PC-9 (cell line): Measurements from ENCODE around the gene KDM4E.

Experiments
- EZH2 ChIP-seq: fragments of 200-600 bp; sonication (generic); IDR thresholded peaks from 2 replicates; pipeline ENCODE4 v1.8.0; 2017; ENCODE audit warnings: antibody characterized with exemption, low read depth
- TF ChIP-seq, protein P1 (sequence below): fragments of 200-600 bp; sonication (generic); conservative IDR thresholded peaks from 2 replicates; pipeline ENCODE4 v1.6.1; 2017; ENCODE audit warnings: mixed run types, antibody characterized with exemption, mild to moderate bottlenecking, moderate library complexity

- TF ChIP-seq, protein P1, sequence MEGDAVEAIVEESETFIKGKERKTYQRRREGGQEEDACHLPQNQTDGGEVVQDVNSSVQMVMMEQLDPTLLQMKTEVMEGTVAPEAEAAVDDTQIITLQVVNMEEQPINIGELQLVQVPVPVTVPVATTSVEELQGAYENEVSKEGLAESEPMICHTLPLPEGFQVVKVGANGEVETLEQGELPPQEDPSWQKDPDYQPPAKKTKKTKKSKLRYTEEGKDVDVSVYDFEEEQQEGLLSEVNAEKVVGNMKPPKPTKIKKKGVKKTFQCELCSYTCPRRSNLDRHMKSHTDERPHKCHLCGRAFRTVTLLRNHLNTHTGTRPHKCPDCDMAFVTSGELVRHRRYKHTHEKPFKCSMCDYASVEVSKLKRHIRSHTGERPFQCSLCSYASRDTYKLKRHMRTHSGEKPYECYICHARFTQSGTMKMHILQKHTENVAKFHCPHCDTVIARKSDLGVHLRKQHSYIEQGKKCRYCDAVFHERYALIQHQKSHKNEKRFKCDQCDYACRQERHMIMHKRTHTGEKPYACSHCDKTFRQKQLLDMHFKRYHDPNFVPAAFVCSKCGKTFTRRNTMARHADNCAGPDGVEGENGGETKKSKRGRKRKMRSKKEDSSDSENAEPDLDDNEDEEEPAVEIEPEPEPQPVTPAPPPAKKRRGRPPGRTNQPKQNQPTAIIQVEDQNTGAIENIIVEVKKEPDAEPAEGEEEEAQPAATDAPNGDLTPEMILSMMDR: no peak
- TF ChIP-seq EZH2: no peak
Measured at GRCh38 chr11:95045812-95046211, 20.8 kb downstream of the KDM4E start.
